GM21528 (cell line): Measurements from ENCODE around the gene DCDC2.
"Not testable (repeated sequence)": the region's sequence is repeated elsewhere in the genome, so short reads cannot be mapped to it uniquely, and the experiment has no call there.

ENCODE experiments used
- ATAC-seq: cut with Tn5 transposase; IDR thresholded peaks from one replicate; pipeline ENCODE4 v1.9.1; 2021; ENCODE audit warnings: mild to moderate bottlenecking, moderate library complexity; ENCODE audit not compliant: unreplicated experiment, low FRiP score

The DCDC2 gene

DNA sequence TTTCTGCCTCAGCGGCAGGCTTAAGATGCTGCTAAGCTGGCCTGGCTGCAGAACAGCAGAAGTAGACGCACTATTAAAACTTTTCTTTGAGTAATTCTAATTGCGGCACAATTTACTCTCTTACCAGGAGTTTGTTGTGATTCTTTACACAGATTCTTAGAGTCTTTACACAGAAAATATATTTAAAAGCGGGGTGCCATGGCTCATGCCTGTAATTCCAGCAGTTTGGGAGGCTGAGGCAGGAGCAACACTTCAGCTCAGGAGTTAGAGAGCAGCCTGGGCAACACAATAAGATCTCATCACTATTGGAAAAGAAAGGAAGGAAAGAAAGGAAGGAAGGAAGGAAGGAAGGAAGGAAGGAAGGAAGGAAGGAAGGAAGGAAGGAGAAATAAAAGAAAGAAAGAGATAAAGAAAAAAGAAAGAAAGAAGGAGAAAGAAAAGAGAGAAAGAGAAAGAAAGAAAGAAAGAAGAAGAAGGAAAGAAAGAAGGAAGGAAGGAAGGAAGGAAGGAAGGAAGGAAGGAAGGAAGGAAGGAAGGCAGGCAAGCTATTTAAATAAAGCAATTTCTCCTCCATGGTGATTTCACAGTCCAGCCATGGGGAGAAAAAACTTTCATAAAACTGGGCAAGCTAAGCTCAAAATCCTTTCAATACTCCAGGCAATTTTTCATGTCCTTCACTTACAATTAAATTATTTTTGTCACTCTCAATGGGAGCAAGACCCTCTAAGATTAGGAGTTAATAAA is 23.8 kb upstream of the DCDC2 start:
- no peak for ATAC-seq

DNA sequence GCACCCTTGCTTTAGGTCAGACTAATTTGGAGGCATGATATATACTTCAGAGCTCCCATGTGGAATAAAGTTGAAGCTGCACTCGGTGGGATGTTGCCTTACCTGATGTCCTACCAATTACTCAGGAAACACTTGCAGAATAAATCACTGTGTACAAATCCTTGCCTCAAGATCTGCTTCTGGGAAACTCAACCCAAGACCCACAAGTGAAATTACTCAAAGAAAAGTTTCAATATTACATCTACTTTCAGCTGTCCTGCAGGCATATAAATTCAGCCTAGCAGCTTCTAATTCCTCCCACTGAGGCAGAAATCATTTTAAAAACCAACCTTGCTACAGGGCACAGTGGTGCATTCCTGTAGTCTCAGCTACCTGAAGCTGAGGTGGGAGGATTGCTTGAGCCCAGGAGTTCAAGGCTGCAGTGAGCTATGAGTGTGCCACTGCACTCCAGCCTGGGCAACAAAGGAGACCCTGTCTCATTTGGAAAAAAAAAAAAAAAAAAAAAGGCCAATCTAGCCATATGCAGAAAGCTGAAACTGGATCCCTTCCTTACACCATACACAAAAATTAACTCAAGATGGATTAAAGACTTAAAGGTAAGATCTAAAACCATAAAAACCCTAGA is 20.7 kb upstream of the DCDC2 start:
- no peak for ATAC-seq

DNA sequence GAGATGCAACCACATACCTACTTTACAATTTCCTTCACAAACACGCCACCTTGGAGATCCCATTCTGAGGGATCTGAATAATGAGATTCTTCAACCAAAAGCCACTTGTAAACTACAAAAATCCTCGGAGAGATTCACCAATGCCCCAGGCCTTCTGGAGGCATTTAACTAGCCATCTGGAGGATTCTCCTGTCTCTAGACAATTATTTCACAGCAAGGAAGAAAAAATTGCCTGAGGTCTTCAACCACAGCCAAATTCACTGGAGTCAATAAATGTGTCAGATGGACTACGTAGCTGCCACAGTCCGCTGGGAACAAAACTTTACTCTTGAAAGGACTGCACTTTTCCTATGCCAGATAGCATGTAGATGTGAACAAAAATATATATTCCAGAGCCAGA is 19.0 kb upstream of the DCDC2 start:
- no peak for ATAC-seq

DNA sequence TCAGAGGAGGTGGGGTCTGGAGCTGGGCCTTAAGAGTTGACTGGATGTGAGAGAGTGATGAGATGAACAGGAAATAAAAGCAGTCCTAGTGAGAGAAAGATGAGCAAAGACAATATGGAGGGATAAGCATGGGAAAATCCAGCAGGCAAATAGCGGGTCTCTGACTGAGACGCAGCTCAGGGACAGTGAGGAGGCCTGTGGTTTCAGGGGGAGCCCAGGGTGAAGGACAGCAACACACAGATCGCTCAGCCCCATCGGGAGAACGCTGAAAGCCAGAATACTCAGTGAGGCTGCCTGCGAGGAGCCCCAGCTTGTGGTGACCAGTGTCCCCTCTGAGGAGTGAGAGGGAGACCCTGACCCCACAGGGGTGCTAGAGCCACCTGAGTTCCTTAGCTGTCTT is 16.8 kb upstream of the DCDC2 start:
- no peak for ATAC-seq

DNA sequence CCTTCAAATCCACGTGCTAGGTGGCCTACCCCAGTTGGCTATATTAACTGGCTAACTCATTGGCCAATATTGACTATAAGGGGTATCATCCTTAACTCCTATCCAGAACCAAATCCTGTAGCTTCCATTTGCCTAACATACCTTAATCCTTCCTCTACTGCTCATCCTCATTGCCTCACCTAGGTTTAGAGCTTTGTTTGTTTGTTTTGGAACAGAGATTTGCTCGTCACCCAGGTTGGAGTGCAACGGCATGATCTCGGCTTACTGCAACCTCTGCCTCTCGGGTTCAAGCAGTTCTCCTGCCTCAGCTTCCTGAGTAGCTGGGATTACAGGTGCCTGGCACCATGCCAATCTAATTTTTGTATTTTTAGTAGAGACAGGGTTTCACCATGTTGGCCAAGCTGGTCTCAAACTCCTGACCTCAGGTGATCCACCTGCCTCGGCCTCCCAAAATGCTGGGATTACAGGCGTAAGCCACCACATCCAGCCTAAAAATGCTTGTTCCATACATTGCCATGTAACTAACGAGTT is 7.3 kb upstream of the DCDC2 start:
- not testable (repeated sequence) for ATAC-seq

DNA sequence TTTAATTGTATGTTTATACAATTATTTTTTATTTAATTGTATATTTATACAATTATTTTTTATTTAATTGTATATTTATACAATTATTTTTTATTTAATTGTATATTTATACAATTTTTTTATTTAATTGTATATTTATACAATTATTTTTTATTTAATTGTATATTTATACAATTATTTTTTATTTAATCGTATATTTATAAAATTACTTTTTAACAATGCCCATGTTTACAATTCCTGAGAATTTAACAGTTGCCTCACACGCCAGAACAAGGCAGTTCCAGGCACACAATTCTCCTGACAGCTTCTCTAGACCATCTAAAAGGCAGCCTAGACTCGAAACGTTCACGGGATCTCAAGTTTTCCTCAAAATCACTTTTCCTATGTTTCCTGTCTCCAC is 4.5 kb upstream of the DCDC2 start:
- not testable (repeated sequence) for ATAC-seq

DNA sequence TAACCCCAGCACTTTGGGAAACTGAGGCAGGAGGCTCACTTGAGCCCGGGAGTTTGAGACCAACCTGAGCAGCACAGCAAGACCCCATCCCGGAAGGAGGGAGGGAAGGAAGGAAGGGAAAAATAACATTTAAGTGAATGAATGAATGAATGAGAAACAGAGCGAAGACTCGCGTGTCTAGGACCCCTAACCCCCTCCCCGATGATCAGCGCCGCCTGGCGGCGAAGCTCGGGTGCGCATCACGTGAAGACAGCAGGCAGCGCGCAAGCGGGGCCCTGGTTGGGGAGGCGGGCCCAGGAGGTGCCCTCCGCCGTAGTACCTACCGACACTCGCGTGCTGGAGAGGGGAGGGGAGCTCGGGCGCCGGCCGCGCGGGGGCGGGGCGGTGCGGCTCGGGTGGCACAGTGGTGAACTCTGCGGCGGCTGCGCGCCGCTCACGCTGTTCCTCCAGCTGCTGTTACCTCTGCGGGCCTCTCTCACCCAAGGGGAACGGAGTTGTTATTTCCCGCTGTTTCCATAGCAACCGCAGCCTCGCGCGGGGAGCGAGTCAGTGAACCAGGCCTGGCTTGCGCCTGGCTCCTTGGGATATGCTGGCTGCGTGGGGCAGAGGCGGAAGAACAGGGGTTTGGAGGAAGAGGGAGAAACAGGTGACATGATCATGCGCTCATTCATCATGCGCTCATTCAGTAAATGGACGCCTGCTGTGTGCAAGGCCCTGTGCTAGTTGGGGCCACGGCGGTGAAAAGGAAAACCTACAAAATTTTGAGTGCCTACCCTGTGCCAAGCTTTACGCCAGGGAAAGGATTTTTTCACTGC is 2.0 kb upstream of the DCDC2 start:
- peak; percentile 88 for ATAC-seq

DNA sequence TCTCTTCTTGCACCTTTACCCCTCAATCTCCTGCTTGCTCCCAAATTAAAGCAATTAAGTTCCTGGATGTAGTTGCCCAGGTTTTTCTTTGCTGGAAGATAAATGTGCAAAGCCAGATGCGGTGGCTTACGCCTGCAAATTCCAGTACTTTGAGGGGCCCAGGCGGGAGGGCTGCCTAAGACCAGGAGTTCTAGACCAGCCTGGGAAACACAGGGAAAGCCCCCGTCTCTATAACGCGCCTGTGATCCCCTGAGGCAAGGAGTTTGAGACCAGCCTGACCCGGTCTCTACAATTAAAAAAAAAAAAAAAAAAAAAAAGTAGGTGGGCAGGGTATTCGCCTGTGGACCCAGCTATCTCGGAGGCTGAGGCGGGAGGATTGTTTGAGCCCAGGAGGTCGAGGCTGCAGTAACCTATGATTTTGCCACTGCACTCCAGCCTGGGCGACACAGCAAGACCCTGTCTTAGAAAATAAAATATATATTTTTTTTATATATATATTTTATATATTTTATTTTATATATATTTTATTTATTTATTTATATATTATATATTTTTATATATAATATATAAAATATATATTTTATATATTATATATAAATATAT is 461 bp upstream of the DCDC2 start:
- ATAC-seq = no peak

DNA sequence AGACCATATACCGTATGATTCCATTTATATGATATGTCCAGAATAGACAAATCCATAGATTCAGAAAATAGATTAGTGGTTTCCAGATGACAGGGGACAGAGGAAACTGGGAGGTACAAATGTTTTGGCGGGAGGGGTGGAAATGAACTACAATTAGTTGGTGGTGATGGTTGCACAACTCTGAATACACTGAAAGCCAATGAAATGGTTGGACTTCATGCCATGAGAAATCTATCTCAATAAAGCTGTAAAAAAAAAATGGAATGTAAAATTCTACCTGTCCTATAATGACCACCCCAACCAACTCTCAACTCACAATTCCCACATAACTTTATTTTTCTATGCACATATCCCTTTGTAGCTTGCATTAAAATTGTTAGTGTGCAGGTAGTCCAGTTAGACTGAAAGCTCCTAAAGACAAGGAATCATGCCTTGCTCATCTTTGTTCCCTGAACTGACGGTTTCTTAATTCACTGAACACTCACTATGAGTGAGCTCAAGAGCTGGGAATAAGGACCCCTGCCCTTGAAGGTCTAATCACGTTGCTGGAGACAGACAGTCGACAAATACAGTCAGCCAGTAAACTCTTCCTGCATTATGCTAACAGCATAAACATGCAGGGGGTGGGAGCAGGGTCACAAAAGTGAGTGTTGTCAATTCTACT is 1.4 kb downstream of the DCDC2 start:
- ATAC-seq = no peak

DNA sequence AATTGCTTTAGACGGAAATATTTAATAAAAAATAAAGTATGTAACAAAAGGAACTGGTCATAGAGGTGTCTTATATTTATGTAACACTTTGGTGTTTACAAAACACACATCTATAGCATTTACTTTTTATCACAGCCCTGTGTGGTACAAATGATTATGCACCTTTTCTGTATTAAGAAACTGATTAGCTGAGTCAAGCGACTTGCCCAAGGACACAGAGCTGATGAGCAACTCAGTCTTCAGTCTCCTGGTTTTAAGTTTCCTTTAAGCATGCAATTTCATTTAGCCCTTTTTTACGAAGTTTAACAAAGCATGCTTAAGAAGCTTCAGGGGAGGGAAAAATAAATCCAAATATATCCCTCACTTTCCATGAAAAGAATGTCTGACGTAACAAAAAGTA is 2.5 kb downstream of the DCDC2 start:
- ATAC-seq = no peak

DNA sequence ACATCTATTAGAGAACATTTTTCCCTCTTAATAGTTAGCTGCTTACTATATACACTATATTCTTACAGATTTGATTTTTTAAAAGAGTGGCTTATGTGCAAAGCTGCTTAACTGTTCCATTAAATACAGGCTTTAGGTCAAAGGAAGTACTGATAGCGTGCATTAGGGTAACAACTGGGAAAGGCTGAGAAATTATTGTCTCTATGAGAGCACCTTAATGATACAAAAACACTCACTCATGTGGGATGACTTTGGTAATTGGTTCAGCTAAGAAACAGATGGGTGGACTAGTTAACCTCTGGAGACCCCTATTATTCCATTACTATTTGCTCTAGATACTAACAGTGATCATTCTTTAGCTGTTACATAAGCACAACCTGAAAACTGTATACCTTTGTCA is 4.0 kb downstream of the DCDC2 start:
- no peak for ATAC-seq

DNA sequence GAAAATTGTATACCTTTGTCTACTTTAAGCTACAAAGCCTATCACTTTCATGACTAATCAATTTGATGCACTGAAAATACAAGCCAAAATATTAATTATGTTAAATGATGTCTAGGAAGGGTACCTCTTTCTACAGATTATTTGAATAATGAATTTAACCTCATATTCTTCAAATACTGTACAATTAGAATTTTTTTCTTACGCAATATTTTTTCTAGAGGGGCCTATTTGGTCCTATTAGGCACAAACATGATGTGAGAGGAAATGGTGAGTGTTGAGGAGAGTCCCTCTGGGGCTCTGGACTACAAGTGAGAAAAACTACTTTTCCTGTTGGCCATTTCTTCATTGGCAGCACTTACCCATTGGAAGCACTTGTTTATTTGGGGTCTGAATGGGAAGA is 5.4 kb downstream of the DCDC2 start:
- ATAC-seq = no peak

DNA sequence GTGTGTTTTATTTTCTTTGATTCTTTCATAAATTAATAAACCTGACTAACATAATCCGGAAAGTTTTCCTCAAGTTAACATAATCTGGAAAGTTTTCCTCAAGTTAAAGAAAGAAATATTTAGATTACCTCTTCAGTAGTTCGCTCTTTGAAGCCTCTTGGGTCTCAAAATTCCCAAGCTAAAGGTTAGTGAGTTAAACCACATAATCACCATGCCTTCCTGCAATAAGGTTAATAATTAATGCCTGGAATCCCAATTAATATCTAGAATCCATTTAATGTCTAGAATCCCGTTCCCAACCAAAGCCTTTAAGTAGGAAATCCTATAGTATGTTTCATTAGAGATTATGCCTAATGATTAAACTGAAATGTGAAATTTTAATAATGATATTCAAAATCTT is 12.9 kb downstream of the DCDC2 start:
- no peak for ATAC-seq

DNA sequence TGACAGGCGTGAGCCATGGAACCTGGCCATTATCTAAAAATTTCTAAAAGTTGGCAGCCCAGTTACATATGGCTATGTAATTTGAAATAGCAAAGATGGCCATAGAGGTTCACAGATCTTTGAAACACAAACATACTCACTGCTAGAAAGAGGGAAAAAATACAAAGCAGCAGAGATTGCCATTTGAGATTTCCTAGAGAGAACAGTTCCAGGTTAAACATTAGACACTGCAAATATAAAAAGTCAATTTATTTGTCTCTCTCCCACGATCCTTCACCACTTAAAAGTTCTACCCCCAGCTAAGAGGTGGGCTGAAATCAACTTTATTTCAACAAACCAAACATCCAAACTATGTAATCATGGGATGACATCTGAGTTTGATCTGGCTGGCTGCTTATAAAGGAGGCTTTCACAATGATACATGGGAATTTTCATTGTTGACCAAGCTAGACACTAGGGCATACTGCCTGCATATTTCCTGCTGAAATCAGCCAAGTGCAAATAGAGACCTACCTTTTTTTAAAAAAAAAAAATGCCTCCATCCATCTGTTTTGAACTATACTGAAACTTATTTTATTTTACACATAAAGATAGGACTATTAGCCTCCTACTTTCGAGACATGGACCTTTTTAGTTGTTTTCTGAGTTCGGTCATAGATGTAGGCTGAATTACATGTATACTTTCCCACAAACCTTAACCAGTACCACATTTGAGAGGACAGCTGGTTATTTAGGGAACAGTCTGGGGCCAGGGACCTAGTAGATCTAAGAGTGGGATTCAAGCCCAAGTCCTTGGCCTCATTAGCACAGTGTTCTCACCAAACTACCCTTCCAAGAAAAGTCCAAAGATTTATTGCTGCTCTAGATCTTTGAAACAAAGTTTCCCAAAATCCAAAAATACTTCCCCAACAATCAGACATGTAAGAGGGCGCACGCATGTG is 16.6 kb downstream of the DCDC2 start:
- ATAC-seq = no peak

DNA sequence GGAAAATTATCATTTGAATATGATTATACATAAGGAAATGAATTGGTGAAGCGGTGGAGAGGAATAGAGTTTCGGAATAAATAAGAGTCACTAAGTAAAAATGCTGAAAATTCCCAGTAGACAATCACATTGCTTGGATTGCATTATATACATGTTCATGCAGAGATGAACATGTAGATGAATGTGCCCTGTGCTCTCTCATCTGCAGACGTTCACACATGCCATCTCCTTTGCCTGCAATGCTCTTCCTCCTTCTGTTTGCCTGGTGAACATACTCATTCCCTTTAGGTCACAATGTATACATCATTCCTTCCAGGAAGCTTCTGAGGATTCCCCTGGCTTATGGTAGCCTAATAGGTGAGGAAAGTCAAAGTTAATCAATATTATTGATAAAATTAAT is 17.9 kb downstream of the DCDC2 start:
- ATAC-seq = no peak

DNA sequence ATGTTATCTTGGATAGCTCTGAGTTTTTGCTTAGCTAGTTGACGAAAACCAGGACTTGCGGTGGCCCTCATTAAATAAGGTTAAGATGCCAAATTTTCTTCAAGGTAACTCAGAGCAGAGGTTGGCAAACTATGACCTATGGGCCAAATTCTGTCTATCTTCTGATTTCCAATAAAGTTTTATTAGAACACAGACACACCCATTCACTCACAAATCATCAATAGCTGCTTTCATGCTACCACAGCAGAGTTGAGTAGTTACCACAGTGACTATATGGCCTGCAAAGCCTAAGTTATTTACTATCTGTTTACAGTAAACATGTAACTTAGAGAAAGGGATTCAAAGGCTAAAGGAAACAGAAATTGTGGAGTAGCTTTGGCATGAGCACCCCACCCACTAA is 23.6 kb downstream of the DCDC2 start:
- no peak for ATAC-seq

DNA sequence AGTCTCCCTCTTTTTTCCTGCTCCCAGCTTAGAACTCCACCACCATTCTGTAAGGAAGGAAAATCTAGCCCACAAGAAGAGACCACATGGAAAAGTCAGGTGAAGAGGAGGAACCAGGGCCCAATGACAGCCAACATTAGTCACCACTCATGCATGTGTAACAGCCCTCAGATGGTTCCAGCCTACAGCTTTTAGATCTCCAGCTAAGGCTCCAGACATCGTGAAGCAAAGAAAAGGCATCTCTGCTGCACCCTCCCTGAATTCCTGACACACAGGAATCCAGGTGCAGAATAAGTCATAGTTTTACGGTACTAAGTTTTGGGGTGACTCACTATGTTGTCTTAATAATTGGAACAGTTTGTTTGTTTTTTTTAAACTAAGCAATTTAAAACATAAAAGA is 25.5 kb downstream of the DCDC2 start:
- ATAC-seq = no peak

DNA sequence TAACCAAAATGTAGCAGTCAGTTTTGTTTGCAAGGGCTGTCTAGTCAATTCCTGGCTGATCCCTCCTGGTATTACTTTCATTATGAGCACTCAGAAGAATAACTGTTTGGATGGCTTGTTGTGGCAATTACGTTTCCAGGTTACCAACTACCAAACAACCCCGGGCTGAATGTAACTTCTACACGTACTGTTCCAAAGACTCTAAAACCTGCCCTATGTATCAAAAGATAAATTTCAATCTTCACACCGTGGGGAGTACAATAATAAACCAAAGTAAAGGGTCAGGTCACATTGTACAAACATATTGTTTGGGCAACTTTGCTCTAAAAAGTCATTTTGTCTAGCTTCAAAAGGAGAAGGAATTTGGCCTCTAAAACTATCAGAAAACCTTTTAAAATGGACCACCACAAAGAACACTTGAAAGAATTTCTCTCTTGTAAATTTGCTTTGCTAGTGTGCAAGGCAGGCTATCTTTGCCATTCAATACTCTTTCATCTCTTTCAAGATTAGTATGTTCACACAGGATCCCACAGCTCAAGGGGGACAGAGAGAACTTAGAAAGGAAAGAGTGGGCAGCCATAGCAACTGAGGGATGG is 27.6 kb downstream of the DCDC2 start:
- no peak for ATAC-seq

DNA sequence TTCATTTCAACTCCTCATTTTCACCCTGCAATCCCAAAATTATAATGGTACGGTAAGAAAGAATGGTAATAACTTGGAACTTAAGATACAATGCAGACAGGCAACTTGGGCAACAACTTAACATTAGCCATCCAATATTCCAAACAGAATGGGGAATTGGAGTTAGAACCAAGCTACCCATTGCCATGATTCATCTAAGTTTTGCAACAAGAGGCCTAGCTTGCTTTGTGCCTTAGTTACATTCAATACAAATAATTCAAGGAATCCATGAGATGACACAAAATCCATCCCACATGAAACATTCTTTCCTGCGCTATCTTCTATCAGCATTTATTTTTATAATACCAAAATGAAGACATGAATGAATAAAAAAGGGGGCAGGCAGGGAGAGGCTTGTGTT is 28.4 kb downstream of the DCDC2 start:
- ATAC-seq = no peak
